Thyroid gland (tissue), 4 donors: Measurements from ENCODE around the gene MEGF6.

Source experiments
- CTCF ChIP-seq, 6 experiments: fragments of 200-600 bp in 3 of 6; fragments of 450-650 bp in 3 of 6; sonication (generic) in 3 of 6; IDR thresholded peaks; one replicate each; pipeline ENCODE4 v1.5.1; 2016 to 2019; ENCODE audit warnings: antibody characterized with exemption in 6 of 6, mild to moderate bottlenecking in 2 of 6, inconsistent platforms in 1 of 6, moderate library complexity in 1 of 6
- POLR2A ChIP-seq, 2 donors: fragments of 450-650 bp; IDR thresholded peaks; one replicate each; pipeline ENCODE4 v1.6.1; 2017; ENCODE audit warnings: antibody characterized with exemption in 2 of 2, mild to moderate bottlenecking in 2 of 2, moderate library complexity in 1 of 2

- TF ChIP-seq CTCF (IDR thresholded peaks at IDR 0.05) (no peak), POLR2A (IDR thresholded peaks at IDR 0.05) (no peak)
Observed at GRCh38 chr1:3609769-3610526, 1.4 kb downstream of the MEGF6 start.
